NCI-H748 treated with DMSO at 0.1 percent for 48 hours (cell line): ENCODE results near the gene KCNJ10.

Experiments used
- DNase-seq: peaks from one replicate; lab custom pipeline; 2025; lab: John Stamatoyannopoulos, UW

The KCNJ10 gene

GRCh38 chr1:159964144-159964543 is 105.8 kb downstream of the KCNJ10 start:
- no peak for DNase-seq

- no peak for DNase-seq
These were observed 107.8 kb downstream of the KCNJ10 start for GRCh38 chr1:159962176-159962575.

- DNase-seq: no peak
These were observed 108.3 kb downstream of the KCNJ10 start for GRCh38 chr1:159961636-159962035.

- DNase-seq: no peak
These were observed 109.1 kb downstream of the KCNJ10 start for GRCh38 chr1:159960721-159961381.

- DNase-seq: no peak
These were observed 110.5 kb downstream of the KCNJ10 start for GRCh38 chr1:159959451-159959850.

- no peak for DNase-seq
These were observed 111.1 kb downstream of the KCNJ10 start for GRCh38 chr1:159958719-159959380.

- DNase-seq: no peak
These were observed 112.1 kb downstream of the KCNJ10 start for GRCh38 chr1:159957824-159958268.

GRCh38 chr1:159955456-159955855 is 114.5 kb downstream of the KCNJ10 start:
- no peak for DNase-seq

- no peak for DNase-seq
These were observed 116.1 kb downstream of the KCNJ10 start, which contains the start of gene SLAMF9 for GRCh38 chr1:159953536-159954515. SLAMF9 (minus strand) TSS chr1:159954237; CDS start chr1:159954137, 100 bp downstream.

- DNase-seq: no peak
These were observed 117.0 kb downstream of the KCNJ10 start for GRCh38 chr1:159952932-159953331.

- DNase-seq: no peak
These were observed 118.4 kb downstream of the KCNJ10 start for GRCh38 chr1:159951551-159951950.

GRCh38 chr1:159951016-159951415 is 118.9 kb downstream of the KCNJ10 start:
- no peak for DNase-seq

GRCh38 chr1:159949981-159950381 is 120.0 kb downstream of the KCNJ10 start:
- no peak for DNase-seq

- DNase-seq: no peak
These were observed 120.8 kb downstream of the KCNJ10 start for GRCh38 chr1:159949123-159949522.
